DLD1 (cell line): ENCODE data around the gene TRPV4.

ENCODE experiments used
- in situ Hi-C: cut with HindIII; loops from 2 replicates; pipeline ENCODE4 v1.10.0; 2017; ENCODE audit warnings: low sequenced_read_pairs

Gene TRPV4

GRCh38 chr12:109764776-109765445, 68.3 kb downstream of the TRPV4 start:
- in situ Hi-C loops = no loop called here

GRCh38 chr12:109764123-109764522, 69.1 kb downstream of the TRPV4 start:
- in situ Hi-C loops = no loop called here

- in situ Hi-C loops = no loop called here
Measured at GRCh38 chr12:109763201-109763841, 69.9 kb downstream of the TRPV4 start.

- in situ Hi-C loops = no loop called here
Measured at GRCh38 chr12:109762673-109763191, 70.5 kb downstream of the TRPV4 start.

- in situ Hi-C loops = no loop called here
Measured at GRCh38 chr12:109762071-109762672, 71.0 kb downstream of the TRPV4 start.

- in situ Hi-C loops = no loop called here
Measured at GRCh38 chr12:109760930-109761921, 72.0 kb downstream of the TRPV4 start.

- in situ Hi-C loops = no loop called here
Measured at GRCh38 chr12:109760031-109760929, 72.9 kb downstream of the TRPV4 start.

GRCh38 chr12:109759595-109759994, 73.6 kb downstream of the TRPV4 start:
- in situ Hi-C loops = no loop called here

- in situ Hi-C loops = no loop called here
Measured at GRCh38 chr12:109758426-109759420, 74.5 kb downstream of the TRPV4 start.

- in situ Hi-C loops = no loop called here
Measured at GRCh38 chr12:109757671-109758265, 75.4 kb downstream of the TRPV4 start.

GRCh38 chr12:109756457-109756856, 76.7 kb downstream of the TRPV4 start:
- in situ Hi-C loops = no loop called here

- in situ Hi-C loops = no loop called here
Measured at GRCh38 chr12:109753959-109754358, 79.2 kb downstream of the TRPV4 start.

GRCh38 chr12:109753054-109753401, 80.2 kb downstream of the TRPV4 start:
- in situ Hi-C loops = no loop called here

- in situ Hi-C loops = no loop called here
Measured at GRCh38 chr12:109752117-109753053, 80.8 kb downstream of the TRPV4 start.

GRCh38 chr12:109744986-109745942, 87.9 kb downstream of the TRPV4 start:
- in situ Hi-C loops = no loop called here

- in situ Hi-C loops = no loop called here
Measured at GRCh38 chr12:109744026-109744425, 89.2 kb downstream of the TRPV4 start.
